KMS-11 (cell line): ENCODE results near the gene SHROOM1.

Source experiments
- H2AFZ ChIP-seq: fragments of 200-600 bp; sonication (generic); 2 replicates; pipeline ENCODE4 v1.6.1; 2016; ENCODE audit warnings: antibody characterized with exemption, mixed run types, low read depth
- H3K27ac ChIP-seq: fragments of 200-600 bp; sonication (generic); 2 replicates; pipeline ENCODE4 v1.6.1; 2016; ENCODE audit warnings: mild to moderate bottlenecking, mixed run types
- H3K27me3 ChIP-seq: fragments of 200-600 bp; sonication (generic); 2 replicates; pipeline ENCODE4 v1.6.1; 2017; ENCODE audit warnings: mild to moderate bottlenecking, low read depth, mixed run types, moderate library complexity; ENCODE audit not compliant: insufficient read depth
- H3K36me3 ChIP-seq: fragments of 200-600 bp; sonication (generic); 2 replicates; pipeline ENCODE4 v1.6.1; 2017; ENCODE audit warnings: mild to moderate bottlenecking, mixed run types; ENCODE audit not compliant: insufficient read depth
- H3K4me1 ChIP-seq: fragments of 200-600 bp; sonication (generic); 2 replicates; pipeline ENCODE4 v1.6.1; 2016; ENCODE audit warnings: mild to moderate bottlenecking, low read depth, mixed run types; ENCODE audit not compliant: poor library complexity, severe bottlenecking
- H3K4me2 ChIP-seq: fragments of 200-600 bp; sonication (generic); 2 replicates; pipeline ENCODE4 v1.7.0; 2016; ENCODE audit warnings: mild to moderate bottlenecking, mixed run types
- H3K4me3 ChIP-seq: fragments of 200-600 bp; sonication (generic); IDR thresholded peaks from 2 replicates; pipeline ENCODE4 v1.6.1; 2017; ENCODE audit warnings: low read depth, low read length, mixed read lengths; ENCODE audit not compliant: insufficient read depth
- H3K79me2 ChIP-seq: fragments of 200-600 bp; sonication (generic); 2 replicates; pipeline ENCODE4 v1.6.1; 2016; ENCODE audit warnings: low read depth, mixed run types; ENCODE audit not compliant: insufficient read depth
- H3K9ac ChIP-seq: fragments of 200-600 bp; sonication (generic); 2 replicates; pipeline ENCODE4 v1.6.1; 2016; ENCODE audit warnings: mild to moderate bottlenecking, mixed run types
- H4K20me1 ChIP-seq: fragments of 200-600 bp; sonication (generic); 2 replicates; pipeline ENCODE4 v1.6.1; 2016; ENCODE audit warnings: mild to moderate bottlenecking, mixed run types; ENCODE audit not compliant: insufficient read depth
- TF ChIP-seq, protein P1 (sequence below): fragments of 200-600 bp; sonication (generic); conservative IDR thresholded peaks from 2 replicates; pipeline ENCODE4 v1.6.1; 2017; ENCODE audit warnings: low read depth, mild to moderate bottlenecking, antibody characterized with exemption, low read length, moderate library complexity, mixed read lengths

The SHROOM1 gene

DNA sequence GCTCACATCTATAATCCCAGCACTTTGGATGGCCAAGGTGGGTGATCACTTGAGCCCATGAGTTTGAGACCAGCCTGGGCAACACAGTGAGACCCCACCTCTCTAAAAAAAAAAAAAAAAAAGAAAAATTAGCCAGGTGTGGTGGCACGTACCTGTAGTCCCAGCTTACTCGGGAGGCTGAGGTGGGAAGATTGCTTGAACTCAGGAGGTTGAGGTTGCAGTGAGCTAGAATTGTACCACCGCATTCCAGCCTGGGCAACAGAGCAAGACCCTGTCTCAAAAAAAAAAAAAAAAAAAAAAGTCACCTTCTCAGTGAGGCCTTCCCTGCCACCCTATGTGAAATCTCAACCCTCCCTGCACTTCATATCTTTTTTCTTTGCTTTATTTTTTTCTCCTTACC lies 39.4 kb downstream of the SHROOM1 start:
- H3K4me2 ChIP-seq = no peak overlapping the region
- no peaks in the 10 kb centered on the region for H3K27me3 ChIP-seq
- no peaks in the 10 kb centered on the region for H4K20me1 ChIP-seq
- H3K4me3 ChIP-seq = no peak overlapping the region
- no peaks in the 10 kb centered on the region for H3K79me2 ChIP-seq
- no peak overlapping the region for H2AFZ ChIP-seq
- H3K4me1 ChIP-seq = peaks cover 2% of the 10 kb centered on the region
- no peak overlapping the region for H3K27ac ChIP-seq
- H3K9ac ChIP-seq = no peak overlapping the region
- TF ChIP-seq, protein P1, sequence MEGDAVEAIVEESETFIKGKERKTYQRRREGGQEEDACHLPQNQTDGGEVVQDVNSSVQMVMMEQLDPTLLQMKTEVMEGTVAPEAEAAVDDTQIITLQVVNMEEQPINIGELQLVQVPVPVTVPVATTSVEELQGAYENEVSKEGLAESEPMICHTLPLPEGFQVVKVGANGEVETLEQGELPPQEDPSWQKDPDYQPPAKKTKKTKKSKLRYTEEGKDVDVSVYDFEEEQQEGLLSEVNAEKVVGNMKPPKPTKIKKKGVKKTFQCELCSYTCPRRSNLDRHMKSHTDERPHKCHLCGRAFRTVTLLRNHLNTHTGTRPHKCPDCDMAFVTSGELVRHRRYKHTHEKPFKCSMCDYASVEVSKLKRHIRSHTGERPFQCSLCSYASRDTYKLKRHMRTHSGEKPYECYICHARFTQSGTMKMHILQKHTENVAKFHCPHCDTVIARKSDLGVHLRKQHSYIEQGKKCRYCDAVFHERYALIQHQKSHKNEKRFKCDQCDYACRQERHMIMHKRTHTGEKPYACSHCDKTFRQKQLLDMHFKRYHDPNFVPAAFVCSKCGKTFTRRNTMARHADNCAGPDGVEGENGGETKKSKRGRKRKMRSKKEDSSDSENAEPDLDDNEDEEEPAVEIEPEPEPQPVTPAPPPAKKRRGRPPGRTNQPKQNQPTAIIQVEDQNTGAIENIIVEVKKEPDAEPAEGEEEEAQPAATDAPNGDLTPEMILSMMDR = no peak
- H3K36me3 ChIP-seq = no peaks in the 10 kb centered on the region

DNA sequence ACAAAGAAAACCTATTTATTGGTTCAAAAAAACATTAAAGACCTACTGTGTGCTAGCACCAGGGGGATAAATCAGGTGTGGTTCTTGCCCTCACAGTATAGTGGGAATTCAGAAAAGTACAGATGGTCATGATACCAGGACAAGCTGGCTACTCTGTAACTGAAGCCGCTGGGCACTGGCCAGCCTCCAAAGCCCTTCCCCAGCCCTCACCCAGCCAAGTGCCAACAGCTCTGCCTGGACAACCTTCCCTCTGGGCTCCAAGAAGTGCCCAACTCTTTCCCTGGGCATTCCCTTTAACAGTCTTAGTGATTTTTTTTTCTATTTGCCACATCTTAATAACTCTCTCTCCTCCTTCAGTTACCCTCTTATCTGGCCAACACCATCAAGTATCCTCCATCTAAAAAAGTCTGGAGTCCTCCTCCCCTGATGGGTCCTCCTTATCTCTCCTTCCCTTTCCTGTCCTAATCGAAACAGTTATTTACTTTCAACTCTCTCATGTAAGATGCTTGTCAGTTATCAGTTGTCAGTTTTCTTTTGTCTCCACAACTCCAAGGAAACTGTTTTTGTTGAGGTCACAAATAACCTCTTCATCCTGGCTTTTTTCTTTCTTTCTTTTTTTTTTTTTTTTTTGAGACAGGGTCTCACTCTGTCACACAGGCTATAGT lies 40.1 kb downstream of the SHROOM1 start:
- TF ChIP-seq, protein P1 = no peak
- H3K79me2 ChIP-seq = no peaks in the 10 kb centered on the region
- H3K36me3 ChIP-seq = no peaks in the 10 kb centered on the region
- no peak overlapping the region for H3K27ac ChIP-seq
- H3K27me3 ChIP-seq = no peaks in the 10 kb centered on the region
- H3K4me3 ChIP-seq = no peak overlapping the region
- H3K4me1 ChIP-seq = peaks cover 9% of the 10 kb centered on the region
- no peaks in the 10 kb centered on the region for H4K20me1 ChIP-seq
- H2AFZ ChIP-seq = no peak overlapping the region
- no peak overlapping the region for H3K4me2 ChIP-seq
- H3K9ac ChIP-seq = no peak overlapping the region

DNA sequence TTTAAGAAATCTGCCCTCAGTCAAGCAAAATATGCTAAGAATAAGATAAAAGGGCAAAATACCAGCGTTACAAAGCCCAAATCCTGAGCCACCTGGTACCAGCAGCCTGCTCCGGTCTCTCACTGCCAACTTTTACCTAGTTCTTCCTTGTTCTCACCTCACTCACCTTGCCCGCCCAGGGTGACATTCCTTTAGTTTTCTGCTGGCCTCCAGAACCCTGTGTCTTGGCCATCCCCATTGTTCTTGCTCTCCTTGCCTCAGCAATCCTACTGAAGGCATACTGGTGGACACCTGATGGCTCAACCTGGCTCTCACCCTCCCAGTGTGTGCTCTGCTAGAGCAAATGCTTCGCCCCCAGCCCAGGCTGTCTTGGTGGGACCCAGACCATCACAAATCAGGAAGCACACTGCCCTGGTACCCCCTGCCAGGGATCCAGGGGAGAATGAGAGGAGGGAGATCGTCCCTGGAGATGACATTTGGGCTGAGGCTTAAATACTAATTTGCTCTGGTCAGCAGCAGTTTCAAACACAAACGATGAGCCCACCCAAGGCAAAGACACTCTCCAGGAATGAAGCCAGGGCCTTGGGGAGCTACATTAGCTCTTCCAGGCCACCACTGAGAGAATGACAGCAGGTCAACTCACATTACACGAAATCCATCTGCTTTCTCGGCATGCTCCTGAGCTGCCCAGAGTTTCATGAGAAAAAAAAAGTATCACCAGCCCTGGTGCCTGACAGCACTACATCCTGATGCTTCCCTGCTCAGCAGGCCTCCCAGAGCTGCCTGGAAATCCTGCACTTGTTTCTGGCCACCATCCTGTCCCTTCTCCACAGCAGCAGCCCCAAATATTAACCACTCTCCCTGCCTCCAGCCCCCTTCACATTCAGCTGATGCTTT lies 41.2 kb downstream of the SHROOM1 start:
- TF ChIP-seq, protein P1 = no peak
- Histone ChIP-seq H3K27me3 (no peaks in the 10 kb centered on the region), H4K20me1 (no peaks in the 10 kb centered on the region), H3K27ac (no peak overlapping the region), H3K79me2 (no peaks in the 10 kb centered on the region), H2AFZ (no peak overlapping the region), H3K4me1 (peaks cover 20% of the 10 kb centered on the region), H3K4me2 (no peak overlapping the region), H3K4me3 (no peak overlapping the region), H3K9ac (no peak overlapping the region), H3K36me3 (no peaks in the 10 kb centered on the region)

DNA sequence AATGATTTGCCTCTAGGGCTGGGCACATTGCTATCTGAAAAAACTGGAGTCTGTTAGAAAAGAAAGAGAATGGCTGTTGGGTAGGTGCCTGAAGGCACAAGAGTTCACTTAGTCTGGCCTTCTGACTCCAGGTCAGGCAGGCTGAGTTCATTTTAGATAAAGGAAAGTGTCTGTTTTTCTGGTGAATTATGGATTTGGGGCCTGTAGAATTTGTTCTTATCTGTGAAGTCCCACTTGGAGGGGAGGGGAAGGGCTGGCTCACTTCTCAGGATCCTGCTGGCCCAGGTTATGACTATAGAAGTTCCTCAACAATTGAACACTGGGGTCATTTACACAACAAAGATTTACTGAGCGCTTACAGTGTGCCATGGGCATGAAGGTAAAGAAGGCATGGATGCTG lies 41.9 kb downstream of the SHROOM1 start:
- no peak overlapping the region for H2AFZ ChIP-seq

More for the DNA sequence above, 41.9 kb downstream of the SHROOM1 start:
- H4K20me1 ChIP-seq = no peaks in the 10 kb centered on the region
- H3K9ac ChIP-seq = no peak overlapping the region
- no peak overlapping the region for H3K4me3 ChIP-seq
- H3K27me3 ChIP-seq = no peaks in the 10 kb centered on the region
- H3K4me1 ChIP-seq = peaks cover 27% of the 10 kb centered on the region
- no peaks in the 10 kb centered on the region for H3K36me3 ChIP-seq
- TF ChIP-seq, protein P1 = no peak
- no peak overlapping the region for H3K4me2 ChIP-seq
- H3K27ac ChIP-seq = no peak overlapping the region
- H3K79me2 ChIP-seq = no peaks in the 10 kb centered on the region
